GM12864 (cell line): Measurements from ENCODE around the gene KLK2.

Experiments used
- DNase-seq: peaks from one replicate; pipeline ENCODE4 v3.0.0-alpha.2; 2011; ENCODE audit warnings: low read depth
- H3K4me3 ChIP-seq: 2 replicates; pipeline ENCODE4 v1.5.1; 2011; ENCODE audit warnings: mild to moderate bottlenecking, low read depth, low read length, control low read depth
- TF ChIP-seq, protein P1 (sequence below): IDR thresholded peaks from 2 replicates; pipeline ENCODE4 v1.5.1; 2011; ENCODE audit warnings: low read depth, mild to moderate bottlenecking, moderate library complexity, low read length, control low read depth, inconsistent platforms; ENCODE audit errors: missing control alignments

The KLK2 gene

GRCh38 chr19:50875795-50876422 is 2.7 kb downstream of the KLK2 start:
- TF ChIP-seq, protein P1, sequence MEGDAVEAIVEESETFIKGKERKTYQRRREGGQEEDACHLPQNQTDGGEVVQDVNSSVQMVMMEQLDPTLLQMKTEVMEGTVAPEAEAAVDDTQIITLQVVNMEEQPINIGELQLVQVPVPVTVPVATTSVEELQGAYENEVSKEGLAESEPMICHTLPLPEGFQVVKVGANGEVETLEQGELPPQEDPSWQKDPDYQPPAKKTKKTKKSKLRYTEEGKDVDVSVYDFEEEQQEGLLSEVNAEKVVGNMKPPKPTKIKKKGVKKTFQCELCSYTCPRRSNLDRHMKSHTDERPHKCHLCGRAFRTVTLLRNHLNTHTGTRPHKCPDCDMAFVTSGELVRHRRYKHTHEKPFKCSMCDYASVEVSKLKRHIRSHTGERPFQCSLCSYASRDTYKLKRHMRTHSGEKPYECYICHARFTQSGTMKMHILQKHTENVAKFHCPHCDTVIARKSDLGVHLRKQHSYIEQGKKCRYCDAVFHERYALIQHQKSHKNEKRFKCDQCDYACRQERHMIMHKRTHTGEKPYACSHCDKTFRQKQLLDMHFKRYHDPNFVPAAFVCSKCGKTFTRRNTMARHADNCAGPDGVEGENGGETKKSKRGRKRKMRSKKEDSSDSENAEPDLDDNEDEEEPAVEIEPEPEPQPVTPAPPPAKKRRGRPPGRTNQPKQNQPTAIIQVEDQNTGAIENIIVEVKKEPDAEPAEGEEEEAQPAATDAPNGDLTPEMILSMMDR: no peak
- no peak overlapping the region for H3K4me3 ChIP-seq
- no peak for DNase-seq

DNA sequence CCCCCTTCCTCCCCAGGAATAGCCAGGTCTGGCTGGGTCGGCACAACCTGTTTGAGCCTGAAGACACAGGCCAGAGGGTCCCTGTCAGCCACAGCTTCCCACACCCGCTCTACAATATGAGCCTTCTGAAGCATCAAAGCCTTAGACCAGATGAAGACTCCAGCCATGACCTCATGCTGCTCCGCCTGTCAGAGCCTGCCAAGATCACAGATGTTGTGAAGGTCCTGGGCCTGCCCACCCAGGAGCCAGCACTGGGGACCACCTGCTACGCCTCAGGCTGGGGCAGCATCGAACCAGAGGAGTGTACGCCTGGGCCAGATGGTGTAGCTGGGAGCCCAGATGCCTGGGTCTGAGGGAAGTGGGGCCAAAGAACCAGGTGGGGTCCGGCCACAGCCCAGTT is 3.2 kb downstream of the KLK2 start:
- no peak for DNase-seq
- no peak overlapping the region for H3K4me3 ChIP-seq
- TF ChIP-seq, protein P1: no peak

- no peak for DNase-seq
- TF ChIP-seq, protein P1: no peak
- no peak overlapping the region for H3K4me3 ChIP-seq
These were observed 4.1 kb downstream of the KLK2 start for GRCh38 chr19:50877338-50877737.

- DNase-seq: no peak
- TF ChIP-seq, protein P1: no peak
- no peak overlapping the region for H3K4me3 ChIP-seq
These were observed 5.6 kb downstream of the KLK2 start for GRCh38 chr19:50878851-50879250.

DNA sequence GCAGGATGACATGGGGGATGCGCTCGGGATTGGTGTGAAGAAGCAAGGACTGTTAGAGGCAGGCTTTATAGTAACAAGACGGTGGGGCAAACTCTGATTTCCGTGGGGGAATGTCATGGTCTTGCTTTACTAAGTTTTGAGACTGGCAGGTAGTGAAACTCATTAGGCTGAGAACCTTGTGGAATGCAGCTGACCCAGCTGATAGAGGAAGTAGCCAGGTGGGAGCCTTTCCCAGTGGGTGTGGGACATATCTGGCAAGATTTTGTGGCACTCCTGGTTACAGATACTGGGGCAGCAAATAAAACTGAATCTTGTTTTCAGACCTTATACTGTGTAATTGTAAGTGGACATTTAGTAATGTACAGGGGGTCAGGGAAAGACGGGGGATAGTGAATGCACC is 7.0 kb downstream of the KLK2 start:
- DNase-seq: no peak
- TF ChIP-seq, protein P1: no peak
- no peak overlapping the region for H3K4me3 ChIP-seq

DNA sequence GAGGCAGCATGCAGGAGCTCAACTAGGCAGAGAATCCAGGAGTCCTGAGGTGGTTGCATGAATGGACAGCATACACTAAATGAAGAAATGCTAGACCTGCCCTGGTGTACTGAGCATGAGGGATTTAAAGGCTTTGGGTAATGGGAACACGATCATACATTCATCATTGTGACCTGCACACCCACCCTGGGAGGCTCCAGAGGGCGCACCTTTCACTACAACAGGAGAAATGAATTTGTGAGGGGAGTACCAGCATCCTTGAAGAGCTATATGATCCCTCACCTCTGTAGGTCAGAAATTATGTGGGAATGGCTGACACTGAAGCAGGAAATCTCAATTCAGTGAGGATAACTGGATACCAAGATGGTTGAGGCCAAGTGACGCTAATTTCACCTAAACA is 8.9 kb downstream of the KLK2 start:
- no peak for DNase-seq
- H3K4me3 ChIP-seq: no peak overlapping the region
- TF ChIP-seq, protein P1: no peak

GRCh38 chr19:50889638-50890037 is 16.4 kb downstream of the KLK2 start:
- H3K4me3 ChIP-seq: no peak overlapping the region

More at GRCh38 chr19:50889638-50890037, 16.4 kb downstream of the KLK2 start:
- TF ChIP-seq, protein P1: no peak
- DNase-seq: no peak
